Measurements from ENCODE around the gene TIMELESS.
"Not testable (repeated sequence)": the region's sequence is repeated elsewhere in the genome, so short reads cannot be mapped to it uniquely, and the experiment has no call there.

The TIMELESS gene

DNA sequence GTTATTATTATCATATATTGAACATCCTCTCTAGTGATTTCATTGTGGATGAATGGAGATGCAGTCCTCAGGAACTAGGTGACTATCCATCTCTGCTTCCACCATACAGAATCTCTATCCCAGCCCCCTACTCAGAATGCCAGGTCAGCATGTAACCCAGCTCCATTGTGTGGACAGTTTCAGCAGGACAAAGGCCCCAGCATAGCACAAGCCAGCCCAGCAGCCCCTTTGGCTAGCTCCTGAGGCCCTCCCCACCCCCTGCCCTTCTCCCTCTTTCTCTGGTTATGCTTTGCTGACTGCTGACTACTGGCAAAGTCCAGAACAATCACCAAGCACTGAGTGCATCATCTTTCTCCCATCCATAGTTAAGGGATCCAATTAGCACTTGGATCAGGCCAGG, 13.3 kb upstream of the TIMELESS start:
- DNase-seq (ENCODE audit: low read depth): no peak

DNA sequence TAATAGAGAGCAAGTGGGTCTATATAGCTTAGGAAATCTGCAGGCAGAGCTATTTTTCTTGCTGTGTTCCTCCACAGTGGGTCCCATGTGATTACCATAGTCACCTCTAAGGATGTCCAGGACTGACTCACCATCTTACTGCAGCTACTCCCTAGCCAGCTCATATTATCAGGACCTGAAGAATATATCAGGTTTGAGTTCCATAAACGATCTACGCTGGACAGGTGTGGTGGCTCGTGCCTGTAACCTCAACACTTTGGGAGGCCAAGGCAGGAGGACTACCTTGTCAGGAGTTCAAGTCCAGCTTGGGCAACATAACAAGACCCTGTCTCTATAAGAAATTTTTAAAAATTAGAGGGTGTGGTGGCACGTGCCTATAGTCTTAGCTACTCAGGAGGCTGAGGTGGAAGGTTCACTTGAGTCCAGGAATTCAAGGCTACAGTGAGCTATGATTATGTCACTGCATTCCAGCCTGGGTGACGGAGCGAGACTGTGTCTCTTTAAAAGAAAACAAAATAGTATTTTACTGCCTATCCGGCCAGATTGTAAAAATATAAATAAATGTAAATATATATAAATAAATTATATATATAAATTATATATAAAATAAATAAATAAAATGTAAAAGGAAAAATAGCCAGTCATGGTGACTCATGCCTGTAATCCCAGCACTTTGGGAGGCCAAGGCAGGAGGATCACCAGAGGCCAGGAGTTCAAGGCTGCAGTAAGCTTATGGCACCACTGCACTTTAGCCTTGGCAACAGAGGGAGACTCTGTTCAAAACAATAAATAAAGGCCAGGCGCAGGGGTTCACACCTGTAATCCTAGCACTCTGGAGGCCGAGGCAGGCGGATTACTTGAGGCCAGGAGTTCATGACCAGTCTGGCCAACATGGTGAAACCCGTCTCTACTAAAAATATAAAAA, 12.3 kb upstream of the TIMELESS start:
- DNase-seq (ENCODE audit: low read depth): no peak

DNA sequence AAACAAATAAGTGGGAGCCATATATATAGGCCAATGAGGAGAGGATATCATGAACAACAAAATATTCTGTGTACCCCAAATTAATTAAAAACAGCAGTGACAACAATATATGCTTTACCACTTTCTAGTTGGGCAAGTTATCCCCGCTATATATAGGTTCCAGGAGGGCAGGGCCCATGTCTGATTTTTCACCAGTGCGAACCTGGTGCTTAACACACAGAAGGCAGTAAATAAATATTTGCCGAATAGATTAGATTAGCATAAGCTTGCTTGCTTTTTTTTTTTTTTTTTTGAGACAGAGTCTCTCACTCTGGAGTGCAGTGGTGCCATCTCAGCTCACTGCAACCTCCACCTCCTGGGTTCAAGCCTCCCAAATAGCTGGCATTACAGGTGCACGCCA, 8.6 kb upstream of the TIMELESS start:
- no peak for DNase-seq (ENCODE audit: low read depth)

DNA sequence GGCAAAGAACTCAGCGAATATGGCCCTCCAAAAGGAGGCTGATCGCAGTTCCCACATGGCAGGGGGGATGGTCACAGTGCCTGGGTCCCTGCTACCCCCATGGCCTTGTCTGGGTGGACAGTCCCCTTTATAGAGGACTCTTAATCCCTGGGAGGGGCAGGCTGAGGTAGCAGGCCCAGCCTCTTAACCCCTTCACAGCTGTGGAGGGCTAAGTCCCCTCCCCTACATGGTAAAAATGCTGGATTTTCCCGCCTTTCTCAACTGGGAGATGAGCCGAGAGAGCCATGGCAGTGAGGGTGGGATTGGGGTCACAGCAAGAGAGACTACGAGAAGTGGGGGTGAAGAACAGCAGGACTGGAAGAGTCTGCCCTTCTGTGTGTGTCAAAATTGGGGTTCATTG, 5.3 kb upstream of the TIMELESS start, which contains the start of gene MIP:
Gene MIP, minus strand, starts transcription at position 101 of the 400 bp plus-strand sequence. Its CDS starts 44 bp downstream, at position 57.
- no peak for DNase-seq (ENCODE audit: low read depth)

DNA sequence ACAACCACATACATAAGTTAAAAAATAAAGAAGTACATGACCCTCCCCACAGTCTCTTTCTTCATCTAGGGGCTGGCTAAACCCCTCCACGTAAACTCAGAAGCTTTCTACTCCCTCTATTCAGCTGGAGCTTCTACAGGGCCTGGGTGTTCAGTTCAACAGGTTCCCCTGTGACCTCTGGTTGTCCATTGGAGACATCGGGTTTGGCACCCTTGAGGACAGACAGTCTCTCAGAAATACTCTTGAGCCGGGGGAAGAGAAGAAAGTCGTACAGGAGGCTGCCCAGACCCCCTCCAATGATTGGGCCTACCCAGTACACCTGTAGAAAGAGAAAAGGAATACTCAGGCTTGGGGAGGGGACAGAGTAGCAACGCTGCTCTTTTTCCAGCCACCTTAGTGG, 1.9 kb upstream of the TIMELESS start:
- DNase-seq (ENCODE audit: low read depth): no peak

DNA sequence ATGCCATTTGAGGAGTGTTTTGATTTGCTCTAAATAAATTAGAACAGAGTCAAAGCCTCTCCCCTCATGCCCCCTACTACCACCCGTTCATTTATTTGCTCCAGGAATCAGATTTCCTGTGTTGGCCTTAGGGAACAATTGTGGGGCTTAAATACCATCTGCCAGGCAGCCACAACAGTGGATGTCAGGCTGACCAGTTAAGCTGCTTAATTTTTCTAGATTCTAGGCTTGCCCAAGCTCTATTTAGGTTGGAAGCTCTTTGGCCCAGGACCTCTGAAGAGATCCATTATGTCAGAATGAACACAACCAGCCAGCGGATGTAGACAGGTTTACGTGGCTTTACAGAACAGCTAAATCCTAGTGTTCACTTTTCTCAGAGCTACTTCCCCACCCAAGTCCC, 1.0 kb upstream of the TIMELESS start:
- no peak for DNase-seq (ENCODE audit: low read depth)

DNA sequence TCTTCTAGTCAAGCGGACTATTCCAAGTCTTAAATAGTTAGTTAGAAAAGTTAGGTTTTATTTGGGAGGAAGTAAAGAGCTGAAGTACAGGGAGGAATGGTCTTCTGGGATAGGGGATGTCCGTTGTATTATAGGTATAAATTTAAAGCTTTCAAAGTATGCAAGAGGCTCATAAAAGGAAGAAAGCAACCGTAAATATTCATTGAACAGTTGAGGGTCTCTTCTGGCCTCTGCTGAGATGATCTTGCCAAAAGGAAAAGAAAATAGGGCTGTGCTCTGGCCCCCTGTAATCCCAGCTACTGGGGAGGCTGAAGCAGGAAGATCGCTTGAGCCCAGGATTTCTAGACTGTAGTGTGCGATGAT, 377 bp upstream of the TIMELESS start:
- DNase-seq (ENCODE audit: low read depth): no peak

DNA sequence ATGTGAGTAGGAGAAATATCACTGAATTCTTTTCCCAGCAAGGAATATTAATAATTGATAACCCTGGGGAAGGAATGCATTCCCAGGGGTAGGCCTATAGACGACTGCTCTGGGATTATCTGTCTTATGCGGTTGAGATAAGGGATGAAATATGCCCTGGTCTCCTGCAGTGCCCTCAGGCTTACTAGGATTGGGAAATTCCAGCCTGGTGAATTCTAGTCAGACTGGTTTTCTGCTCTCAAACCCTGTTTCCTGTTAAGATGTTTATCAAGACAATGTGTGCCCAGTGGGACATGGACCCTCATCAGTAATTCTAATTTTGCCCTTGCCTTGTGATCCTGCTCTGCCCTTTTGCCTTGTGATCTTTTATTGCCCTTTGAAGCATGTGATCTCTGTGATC, 6.0 kb downstream of the TIMELESS start:
- DNase-seq (ENCODE audit: low read depth): not testable (repeated sequence)

DNA sequence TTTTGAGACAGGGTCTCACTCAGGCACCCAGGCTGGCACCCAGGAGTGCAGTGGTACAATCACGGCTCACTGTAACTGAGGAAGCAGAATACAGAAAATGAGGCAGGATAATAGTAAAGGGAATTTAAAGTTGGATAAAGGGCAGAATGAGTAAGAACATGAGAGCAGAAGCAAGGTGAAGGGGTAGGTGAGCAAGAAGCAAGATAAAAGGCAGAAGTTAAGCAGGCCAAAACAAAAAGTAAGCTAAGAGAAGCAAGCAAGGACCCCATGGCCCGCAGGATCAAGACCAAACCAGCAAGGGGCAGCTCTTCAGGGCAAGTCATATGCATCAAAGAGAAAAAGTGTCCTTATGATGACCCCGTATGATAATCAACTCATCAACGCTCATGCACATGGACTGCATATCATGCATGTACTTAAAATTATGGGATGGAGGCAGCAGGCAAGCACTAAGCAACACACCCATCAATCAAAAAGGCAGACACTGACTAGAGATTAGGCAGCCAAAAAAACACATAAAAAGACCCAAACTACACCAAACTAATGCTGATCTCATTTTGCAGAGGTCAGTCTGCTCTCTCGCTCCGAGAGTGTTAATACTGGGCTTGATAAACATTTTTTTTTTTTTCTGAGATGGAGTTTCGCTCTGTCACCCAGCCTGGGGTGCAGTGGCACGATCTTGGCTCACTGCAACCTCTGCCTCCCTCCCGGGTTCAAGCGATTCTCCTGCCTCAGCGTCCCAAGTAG, 11.6 kb downstream of the TIMELESS start:
- no peak for DNase-seq (ENCODE audit: low read depth)

DNA sequence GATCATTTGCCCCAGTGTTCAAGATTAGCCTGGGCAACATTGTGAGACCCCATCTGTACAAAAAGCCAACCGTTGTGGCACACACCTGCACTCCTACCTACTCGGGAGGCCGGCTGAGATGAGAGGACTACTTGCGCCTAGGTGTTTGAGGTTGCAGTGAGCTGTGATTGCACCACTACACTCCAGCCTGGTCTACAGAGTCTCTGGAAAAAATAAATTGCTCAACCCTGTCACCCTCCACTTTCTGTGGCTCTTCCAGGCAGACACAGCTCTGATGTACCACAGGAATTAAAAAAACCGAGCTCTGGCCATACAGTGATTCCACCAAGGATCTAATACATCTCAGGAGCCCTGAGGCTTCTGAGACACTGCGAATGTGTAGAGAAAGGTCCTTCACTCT, 14.4 kb downstream of the TIMELESS start:
- no peak for DNase-seq (ENCODE audit: low read depth)

DNA sequence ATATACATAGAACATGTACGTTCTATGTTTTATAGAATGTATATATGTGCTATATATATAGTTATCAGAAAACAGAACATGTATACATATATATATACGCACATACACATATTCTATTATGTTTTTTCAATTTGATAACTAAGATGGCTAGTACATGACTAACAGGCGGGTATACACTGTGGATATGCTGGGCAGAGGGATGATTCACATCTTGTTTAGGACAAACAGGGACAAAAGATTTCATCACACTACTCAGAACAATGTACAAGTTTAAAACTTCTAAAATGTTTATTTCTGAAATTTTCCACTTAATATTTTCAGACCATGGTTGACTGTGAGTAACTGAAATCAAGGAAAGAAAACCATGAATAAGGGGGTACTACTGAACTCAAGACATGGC, 17.4 kb downstream of the TIMELESS start:
- DNase-seq (ENCODE audit: low read depth): no peak

DNA sequence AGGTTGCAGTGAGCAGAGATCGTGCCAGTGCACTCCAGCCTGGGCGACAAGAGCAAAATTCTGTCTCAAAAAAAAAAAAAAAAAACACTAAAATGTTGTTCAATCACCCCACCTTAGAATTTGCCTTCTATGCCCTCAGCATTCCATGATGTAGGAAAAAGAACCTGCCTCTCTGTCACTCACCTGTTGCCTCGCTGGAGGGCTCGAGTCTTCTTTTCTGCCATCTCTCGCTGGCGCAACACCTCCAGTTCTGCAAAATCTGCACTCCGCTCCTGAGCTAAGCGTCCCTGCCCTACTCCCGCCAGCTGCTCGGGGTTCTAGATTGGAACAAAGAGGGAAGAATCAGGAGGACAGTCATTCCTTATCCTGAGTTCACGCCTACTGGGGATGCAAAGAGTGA, 17.9 kb downstream of the TIMELESS start:
- no peak for DNase-seq (ENCODE audit: low read depth)

DNA sequence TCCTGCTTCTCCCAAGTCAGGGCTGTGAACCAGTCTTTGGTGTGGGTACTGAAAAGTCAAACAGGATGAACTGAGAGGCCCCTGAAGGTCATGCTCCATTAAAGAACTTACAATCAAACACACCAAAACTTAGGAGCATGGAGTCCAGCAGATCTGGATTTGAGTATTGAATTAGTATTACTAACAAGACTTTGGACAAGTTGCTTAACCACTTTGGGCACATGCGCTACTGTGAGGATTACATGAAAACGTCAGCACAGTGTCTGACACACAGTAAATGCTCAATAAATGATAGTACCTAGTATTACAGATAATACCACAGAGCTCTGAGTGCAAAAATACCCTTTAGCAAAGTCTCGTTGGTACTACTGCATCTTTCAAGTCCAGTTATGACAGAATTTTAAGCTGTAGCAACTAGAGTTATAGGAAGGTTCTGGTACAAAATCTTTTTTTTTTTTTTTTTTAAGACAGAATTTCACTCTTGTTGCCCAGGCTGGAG, 23.2 kb downstream of the TIMELESS start:
- DNase-seq (ENCODE audit: low read depth): no peak

DNA sequence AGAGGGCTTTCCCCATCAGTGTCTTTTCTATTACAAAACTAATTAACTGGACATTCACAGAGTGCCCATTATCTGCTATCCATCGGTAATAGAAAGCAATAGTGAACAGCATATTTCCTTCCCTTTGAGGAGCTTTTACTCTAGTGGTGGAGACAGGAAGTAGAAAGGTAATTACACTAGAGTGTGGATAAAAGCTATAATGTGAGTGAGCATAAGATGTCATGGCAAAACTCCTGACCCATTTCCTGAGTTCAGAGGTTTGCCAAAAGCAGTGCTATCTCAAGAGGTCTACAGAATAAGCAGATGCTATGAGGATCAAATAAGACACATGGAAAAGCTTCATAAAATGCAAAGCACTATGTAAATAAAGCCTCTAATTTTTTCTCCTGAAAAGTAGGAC, 24.0 kb downstream of the TIMELESS start:
- no peak for DNase-seq (ENCODE audit: low read depth)

DNA sequence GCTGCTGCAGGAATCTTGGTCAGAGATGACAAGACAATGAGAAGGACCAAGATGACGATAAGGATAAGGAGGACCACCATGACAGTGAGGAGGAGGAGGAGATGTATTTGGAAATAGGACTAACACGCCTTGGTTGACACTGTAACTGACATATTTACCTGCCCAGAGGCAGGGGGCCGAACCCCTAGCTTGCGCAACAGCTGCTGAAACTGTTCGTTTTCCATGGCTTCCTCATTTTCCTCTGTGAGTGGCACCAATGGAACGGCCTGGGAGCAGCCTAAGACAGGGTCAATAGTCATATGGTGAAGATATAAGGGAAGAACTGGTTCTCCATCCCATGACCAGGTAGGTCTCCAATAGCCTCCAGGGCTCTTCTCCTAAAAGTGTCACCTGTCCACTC, 28.8 kb downstream of the TIMELESS start:
- no peak for DNase-seq (ENCODE audit: low read depth)

DNA sequence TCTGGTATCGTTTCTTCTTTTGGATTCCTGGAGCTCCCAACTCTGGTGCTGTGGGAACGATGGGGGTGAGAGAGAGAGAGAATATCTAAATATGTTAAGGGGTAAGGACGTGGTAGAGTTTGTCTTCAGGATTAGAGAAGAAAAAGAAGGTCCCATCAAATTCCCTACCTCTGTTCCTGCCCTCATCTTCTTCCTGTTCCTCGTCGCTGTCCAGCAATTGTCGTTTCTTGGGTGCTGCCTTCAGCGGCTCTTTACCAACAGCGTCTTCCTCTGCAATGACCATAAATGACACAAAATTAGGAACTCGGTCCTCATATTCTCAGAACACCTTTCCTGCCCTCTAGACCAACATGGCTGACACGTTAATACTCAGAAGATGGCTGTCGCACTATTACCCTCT, 31.5 kb downstream of the TIMELESS start:
- no peak for DNase-seq (ENCODE audit: low read depth)

DNA sequence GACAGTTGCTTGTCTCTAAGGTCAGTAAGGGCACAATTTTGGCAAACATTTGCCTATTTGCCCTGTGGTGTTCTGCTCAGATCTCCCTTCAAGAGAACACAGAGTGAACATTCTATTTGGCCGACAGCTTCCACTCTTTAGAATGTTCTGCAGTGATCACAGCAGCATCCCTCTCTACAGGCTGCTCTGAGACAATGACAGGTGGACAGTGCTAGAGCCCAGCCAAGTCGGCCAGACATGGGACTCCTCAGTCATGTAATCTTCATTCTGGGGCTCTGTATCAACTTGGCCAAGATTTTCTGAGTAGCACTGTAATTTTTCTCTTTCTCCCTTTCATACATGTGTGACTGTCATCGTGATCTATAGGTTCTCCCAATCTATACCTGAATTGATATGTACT, 34.8 kb downstream of the TIMELESS start:
- DNase-seq (ENCODE audit: low read depth): no peak

DNA sequence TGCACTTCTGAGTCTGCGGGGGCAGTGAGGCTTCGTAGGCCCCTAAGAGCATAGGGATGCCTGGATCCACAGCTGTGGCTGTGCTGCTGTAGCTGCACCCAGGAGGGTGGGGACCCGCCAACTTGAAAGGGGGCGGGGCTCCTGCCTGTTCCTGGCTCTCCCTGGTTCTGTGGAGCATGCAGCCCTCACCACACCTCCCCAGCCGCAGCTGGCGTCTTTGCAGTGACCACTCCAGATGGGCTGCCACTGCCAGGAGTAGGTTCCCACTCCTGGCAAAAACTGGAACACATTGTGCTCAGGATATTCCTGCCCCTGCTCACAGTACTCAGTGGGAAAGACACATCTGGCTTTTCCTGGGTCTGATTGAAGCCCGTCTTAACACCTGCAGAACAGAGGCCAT, 35.8 kb downstream of the TIMELESS start:
- DNase-seq (ENCODE audit: low read depth): no peak

DNA sequence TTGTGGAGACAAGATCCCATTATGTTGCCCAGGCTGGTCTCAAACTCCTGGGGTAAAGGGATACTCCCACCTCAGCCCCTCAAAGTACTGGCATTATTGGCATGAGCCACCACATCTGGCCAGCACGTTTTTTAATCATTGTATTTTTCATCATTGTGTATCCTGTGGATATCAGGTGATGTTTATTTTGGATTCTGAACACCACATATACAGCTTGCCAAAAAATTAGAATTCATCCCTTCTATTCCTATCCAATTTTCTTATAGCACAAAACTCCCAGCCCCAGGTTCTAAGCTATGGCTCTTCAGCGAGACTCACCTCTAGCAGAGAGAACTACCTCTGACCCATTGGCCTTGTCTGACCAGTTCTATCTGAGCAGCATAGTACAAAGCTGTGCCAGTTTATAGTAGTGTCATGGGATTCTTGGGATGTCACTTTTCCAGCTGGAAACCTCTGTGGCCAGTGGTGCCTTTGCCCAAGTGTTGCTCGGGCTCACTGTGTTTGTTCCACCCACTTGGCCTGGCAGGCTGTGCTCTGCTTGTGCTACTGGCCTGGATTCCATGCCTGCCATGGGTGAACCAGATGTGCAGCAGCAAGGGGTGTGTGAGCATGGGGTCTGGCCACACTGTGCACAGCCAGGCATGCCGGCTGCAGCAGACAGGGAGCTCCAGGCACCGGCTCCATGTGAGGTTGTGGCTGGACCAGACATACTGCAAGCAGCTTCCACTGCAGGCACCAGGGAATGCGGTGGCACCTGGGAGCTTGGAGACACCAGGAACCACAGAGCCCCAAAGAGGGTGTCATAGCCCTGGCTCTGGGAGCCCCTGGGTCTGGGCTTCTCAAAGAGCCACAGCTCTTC, 37.2 kb downstream of the TIMELESS start:
- no peak for DNase-seq (ENCODE audit: low read depth)

DNA sequence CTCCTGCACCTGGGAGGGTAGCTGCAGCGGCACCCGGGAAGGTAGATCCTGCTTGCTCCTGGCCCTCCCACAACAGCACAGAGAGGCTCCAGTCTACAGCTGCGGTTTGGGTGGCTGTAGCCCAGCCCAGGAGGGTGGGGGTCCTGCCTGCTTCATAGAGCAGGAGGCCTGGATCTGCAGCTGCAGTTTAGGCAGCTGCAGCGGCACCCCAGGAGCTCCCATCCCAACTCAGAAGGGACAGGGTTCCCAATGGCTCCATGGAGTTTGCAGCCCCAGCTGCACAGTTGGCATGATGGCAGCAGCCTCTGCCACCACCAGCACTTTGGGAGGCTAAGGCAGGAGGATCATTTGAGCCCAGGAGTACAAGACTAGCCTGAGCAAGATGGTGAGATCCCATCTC, 38.5 kb downstream of the TIMELESS start:
- no peak for DNase-seq (ENCODE audit: low read depth)

DNA sequence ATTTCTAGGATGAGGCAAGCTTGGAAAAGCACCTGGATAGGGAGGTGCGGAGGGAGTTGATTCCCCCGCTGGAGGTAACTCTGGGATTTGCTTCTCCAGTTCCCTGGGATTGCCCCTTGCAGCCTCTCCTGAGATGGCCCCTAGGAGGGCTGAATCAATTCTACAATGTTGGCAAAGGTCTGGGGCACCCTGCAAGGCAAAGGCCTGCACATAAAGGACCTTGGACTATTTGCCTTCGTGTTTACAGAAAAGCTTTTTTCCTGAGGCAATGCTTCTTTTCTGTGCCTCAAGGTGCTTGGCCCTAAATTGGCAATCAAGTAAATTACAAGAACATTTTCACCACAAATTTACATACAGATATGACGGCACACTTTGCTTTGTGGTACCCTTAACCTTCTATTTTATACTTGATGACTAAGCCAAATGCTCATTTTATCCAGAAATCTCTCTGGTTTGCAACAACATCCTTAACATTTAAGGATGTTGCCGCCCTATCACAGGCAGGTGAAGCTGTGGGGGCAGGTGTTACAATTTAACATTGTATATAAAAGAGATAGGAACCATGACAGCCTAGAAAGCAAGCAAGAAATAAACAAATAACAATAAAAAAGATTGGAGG, 40.3 kb downstream of the TIMELESS start:
- DNase-seq (ENCODE audit: low read depth): no peak

DNA sequence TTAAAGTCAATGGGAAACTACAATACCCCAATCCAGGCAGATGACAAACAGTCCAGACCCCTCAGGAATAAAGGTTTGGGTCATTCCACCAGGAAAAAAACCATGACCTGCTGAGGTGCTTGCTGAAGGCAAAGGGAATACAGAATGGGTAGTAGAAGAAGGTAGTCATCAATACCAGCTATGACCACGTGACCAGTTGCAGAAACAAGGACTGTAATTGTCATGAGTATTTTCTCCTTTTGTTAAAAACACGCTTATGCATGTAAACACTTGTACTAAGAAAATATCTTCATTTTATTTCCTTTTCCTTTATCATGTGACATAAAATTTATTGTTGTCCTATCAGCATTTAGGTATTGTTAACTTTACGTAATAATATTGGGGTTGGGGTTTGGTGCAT, 45.0 kb downstream of the TIMELESS start:
- not testable (repeated sequence) for DNase-seq (ENCODE audit: low read depth)
